Muscle of back (tissue), 11 donors: ENCODE measurements around the gene TRIM59. TPM values are rescaled to one million over a fixed set of nuclear protein-coding genes. Genes with fewer than 3 reads are reported as not detected.
"Not testable (repeated sequence)": the region's sequence is repeated elsewhere in the genome, so short reads cannot be mapped to it uniquely, and the experiment has no call there.

Experiments
- DNase-seq, 3 donors: peaks; one replicate each; pipeline versions ENCODE4 v3.0.0 to v3.0.0-alpha.2; 2013
- polyA plus RNA-seq, 10 donors: library from polyadenylated mRNA; unstranded; fragments of 120-200 nt; gene quantifications; one replicate each; pipeline ENCODE4 v1.2.1, GENCODE V29; 2013; ENCODE audit not compliant: insufficient read length in 10 of 10

Gene TRIM59
- polyA plus RNA-seq, 10 donors, result 6.1 to 14.0 (median 9.2) TPM

DNA sequence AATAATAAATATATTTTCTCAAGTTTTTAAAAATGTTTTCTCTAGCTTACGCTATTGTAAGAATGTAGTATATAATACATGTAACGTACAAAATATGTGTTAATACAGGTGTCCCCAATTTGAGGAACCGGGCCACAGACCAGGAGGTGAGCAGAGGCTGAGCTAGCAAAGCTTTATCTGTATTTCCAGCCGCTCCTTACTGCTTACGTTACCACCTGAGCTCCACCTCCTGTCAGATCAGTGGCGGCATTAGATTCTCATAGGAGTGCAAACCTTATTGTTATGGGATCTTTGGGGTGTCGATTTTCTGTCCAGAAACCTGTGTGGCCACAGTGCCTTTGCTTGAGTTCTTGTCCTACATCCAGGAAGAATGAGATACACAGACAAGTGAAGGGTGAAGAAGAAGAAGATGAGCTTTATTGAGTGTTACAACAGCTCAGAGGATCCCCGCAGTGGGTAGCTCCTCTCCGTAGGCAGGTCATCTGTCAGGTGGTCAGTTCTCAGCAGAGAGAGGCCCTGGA is 9.9 kb upstream of the TRIM59 start:
- DNase-seq, result no peak

DNA sequence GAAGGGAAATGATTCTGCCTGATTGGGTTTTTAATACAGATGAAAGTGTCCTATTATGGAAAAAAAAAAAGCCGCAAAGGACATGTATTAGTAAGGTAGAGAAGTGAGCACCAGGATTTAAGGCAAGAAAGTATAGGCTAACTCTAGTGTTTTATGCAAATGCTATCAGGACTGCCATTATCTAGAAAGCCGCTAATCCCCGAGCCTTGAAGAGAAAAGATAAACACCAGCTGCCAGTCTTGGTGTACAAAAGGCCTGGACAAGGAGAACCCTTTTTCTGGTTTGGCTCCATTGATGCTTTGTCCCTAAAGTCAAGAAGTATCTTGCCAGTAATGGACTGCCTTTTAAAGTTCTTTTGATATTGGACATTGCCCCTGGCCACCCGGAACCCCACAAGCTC is 8.6 kb upstream of the TRIM59 start:
- no peak for DNase-seq

DNA sequence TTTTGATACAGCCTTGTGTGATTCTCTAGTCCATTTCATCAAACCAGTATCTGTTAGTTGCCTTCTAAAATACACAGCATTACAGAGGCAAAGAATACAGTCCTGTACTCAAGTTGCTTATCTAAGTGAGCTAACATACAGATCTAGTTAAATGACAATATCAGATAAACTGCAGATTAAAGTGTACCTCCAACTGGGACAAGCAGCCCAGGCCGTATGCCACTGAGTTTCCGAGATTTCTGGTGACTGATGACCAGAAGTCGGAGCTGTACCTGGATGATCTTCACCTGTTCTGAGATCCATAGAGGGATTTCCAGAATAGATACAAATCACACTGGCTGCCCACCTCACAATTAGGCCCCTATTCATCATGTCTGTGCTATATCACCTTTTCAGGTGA is 6.3 kb upstream of the TRIM59 start:
- DNase-seq, result no peak

DNA sequence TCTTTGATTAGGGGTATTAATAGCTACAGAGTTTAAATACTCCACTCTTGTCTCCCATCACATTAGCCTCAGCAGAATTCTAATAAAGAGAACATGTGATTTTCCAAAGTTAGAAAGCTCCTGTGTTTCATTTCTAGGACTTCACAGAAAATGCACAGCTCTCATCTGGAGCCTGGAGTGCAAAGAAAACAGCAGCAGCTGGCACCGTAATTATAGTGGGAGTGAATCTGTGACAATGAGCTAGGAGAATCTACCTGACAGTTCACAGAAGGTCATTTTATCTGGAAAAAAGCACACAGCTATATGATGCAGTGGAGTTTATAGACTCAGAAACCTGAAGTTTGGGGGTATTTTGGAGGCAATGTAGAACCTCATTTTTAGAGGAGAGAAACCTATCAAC is 5.4 kb upstream of the TRIM59 start:
- no peak for DNase-seq

DNA sequence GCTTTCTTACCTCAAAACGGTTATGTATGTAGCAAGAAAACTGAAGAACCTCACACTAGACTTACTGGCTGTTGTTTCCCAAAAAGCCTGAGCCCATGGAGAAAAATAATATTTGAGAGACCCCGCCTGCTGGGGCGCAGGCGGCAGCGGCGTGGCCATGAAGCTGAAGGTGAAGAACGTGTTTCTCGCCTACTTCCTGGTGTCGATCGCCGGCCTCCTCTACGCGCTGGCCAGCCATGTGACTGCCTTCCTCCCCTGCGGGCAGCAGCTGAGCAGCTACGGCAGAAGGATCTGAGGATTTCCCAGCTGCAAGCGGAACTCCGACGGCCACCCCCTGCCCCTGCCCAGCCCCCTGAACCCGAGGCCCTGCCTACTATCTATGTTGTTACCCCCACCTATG is 2.7 kb upstream of the TRIM59 start:
- not testable (repeated sequence) for DNase-seq

DNA sequence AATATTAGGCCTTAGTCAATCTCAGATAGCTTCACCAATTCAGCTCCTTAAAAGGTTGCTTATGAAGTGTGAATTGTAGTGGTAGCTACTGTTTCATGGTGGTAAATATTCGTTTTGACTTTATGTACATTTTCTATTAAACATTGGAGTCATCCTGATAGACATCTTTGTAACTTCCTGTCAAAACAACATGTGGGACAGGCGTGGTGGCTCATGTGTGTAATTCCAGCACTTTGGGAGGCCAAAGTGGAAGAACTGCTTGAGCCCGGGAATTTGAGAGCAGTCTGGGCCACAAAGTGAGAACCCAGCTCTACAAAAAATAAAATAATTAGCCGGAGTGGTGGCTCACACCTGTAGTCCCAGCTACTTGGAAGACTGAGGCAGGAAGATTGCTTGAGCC is 2.0 kb upstream of the TRIM59 start:
- DNase-seq, result no peak

DNA sequence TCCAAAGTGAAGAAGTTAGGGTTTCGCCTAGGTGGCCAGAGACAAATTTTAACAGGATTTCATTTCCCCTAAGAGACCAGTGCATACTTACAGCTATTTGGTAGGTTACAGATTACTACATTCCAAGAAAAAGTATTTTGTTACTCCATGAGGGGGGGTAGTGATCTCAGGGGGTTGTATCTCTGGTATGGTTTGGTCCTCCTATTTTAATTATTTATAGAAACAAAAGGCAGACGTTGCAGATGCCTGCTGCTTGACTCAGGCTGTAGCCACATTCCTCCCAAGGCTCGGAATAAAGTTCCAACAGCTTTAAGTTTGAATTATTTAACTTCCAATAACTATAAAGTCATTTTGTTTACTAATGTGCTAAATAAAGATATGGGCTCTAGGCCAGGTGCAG is 1.3 kb upstream of the TRIM59 start:
- peak in 2 of 3 donors; percentile 3 to 84 for DNase-seq

DNA sequence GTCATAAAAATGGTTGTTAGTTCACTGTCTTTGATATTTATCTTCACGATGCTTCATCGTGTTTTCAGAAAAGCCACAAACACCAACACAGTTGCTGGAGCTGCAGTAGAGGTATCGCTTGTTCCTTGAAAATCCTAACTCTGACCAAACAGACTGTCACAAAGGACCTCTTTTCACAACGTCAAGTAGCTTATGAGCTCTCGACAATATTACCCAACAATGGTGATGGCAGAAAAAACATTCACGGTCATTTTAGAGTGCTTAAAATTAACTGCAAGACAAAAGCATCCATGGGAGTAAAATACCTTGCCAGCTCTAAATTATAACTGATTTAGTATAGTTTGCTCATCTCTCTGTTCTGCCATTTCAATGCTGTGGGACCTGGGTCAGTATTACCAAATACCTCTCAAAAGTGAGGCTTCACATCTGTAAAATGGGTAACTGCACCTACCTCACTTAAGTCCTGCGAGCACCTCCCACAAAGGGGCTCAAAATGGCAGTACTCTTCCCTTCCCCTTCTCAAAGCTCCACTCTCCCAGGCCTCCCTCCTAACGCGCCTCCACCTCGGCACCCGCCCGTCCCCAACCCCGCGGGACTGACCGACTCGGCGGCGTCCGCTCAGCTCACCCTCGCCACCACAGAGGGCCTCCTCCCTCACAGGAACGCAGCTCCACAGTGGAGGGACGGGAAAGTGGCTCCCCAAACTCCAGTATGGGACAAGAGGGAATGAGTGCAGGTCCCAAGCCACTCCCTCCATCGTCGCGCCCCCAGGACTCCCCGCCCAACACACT is 546 bp downstream of the TRIM59 start:
- peak; percentile 21 to 73 (median 42) for DNase-seq

DNA sequence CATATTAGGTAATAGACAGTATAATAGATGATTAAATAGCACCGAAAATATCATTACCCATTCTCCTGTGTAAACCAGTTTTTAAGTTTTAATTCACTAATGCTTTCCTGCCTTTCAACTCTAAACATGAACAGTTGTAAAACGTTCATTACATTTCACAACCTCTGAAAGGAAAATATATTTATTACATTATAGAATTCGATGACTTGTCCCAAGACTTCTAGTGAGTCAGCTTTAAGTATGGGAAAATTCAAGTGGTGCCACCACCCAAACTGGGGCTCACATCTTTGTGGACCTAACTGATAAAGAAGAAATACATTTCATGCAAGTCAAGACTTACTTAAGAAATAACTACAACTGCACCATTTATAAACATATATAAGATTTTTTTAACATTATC is 2.0 kb downstream of the TRIM59 start:
- peak in 2 of 3 donors; percentile 15 to 37 for DNase-seq

DNA sequence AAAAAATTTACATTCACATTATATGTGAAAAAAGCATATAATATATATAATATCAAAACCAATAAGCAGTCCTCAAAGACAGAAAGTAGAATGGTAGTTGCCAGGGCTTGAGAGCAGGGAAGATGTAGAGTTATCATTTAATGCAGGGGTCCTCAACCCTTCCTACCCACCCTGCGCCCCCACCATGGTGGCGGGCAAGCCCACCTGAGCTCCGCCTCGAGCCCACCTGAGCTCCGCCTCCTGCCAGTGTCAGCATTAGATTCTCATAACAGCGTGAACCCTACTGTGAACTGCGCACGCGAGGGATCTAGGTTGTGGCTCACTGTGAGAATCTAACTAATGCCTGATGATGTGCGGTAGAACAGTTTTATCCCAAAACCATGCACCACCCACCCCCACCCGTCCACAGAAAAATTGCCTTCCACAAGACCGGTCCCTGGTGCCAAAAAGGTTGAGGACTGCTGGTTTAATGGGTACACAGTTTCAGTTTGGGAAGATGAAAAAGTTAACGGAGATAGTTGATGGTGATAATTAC is 3.0 kb downstream of the TRIM59 start:
- DNase-seq, result no peak

DNA sequence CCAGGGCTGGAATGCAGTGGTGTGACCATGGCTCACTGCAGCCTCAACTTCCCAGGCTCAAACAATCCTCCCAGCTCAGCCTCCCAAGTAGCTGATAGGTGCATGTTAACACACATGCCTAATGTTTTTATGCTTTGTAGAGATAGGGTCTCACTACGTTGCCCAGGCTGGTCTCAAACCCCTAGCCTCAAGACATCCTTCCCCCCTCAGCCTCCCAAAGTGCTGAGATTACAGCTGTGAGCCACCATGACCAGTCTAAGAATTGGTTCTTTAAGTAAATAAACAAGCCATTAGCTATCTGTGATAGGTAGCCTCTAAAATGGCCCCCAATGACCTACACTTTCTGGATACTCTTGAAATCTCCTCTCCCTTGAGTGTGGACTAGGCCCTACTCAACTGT is 3.7 kb downstream of the TRIM59 start:
- no peak for DNase-seq

DNA sequence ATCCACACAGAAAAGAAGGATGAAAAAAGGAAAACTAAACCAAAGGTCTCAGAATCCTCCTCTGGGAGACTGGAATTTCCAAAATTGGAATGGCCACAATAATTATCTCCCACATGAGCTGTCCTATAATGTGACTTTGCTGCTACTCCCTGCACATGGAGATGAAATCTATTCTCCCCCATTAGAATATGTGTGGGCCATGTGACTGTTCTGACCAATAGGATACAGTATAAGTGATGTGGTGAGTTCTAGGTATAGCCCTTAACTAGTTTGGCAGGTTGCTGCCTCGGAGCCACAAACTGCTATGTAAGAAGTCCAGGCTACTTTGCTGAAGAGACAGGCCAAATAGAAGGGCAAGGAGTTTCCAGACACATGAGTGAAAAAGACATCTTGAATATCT is 5.2 kb downstream of the TRIM59 start:
- no peak for DNase-seq

DNA sequence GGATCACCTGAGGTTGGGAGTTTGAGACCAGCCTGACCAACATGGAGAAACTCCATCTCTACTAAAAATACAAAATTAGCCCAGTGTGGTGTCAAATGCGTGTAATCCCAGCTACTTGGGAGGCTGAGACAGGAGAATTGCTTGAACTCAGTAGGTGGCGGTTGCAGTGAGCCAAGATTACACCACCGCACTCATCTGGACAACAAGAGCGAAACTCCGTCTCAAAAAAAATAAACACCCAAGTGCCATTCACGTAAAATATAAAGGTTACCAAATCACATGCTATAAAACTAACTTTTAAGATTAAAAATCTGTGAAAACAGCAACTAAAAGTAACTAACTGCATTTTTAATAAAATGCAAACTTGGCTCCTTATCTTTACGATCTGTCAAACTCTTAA is 8.9 kb downstream of the TRIM59 start:
- DNase-seq, result no peak

DNA sequence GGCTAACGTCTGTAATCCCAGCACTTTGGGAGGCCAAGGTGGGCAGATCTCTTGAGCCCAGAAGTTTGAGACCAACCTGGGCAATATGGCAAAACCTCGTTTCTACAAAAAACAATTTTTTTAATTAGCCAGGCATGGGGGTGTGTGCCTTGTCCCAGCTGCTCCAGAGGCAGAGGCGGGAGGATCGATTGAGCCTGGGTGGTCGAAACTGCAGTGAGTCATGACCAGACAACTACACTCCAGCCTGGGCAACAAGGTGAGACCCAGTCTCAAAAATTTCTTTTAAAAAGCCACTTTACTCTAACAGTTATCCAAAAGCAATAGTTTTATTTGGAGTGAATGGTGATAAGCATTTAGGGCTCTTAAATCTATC is 12.5 kb downstream of the TRIM59 start:
- DNase-seq, result no peak

DNA sequence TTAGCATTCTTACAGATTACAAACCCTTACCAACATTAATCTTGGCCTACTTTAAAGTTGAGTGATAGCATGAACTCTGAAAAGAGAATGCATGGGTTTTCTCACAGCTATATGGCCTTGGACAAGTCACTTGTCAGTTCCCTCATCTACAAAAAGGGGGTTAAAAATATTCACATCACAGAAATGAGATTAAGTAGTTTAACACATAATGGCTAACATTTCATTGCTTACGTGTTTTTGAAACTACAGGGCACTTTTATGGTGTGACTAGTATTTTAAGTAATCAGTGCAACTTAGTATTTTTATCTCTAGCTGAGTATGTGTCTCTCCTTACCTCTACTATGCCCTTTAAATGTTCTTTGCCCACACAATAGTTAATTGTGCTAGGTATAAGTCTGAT is 13.8 kb downstream of the TRIM59 start:
- DNase-seq, result no peak

DNA sequence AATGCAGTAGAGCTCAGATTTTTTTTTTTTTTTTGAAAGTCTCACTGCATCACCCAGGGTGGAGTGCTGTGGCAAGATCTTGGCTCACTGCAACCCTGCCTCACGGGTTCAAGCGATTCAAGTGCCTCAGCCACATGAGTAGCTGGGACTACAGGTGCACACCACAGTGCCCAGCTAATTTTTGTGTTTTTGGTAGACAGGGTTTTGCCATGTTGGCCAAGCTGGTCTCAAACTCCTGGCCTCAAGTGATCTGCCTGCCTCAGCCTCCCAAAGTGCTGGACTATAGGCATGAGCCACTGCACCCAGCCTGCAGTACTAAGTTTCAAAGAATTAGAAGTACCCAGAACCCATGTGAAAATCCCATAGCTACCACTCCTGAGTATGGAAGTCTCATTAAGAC is 14.5 kb downstream of the TRIM59 start:
- DNase-seq, result no peak

DNA sequence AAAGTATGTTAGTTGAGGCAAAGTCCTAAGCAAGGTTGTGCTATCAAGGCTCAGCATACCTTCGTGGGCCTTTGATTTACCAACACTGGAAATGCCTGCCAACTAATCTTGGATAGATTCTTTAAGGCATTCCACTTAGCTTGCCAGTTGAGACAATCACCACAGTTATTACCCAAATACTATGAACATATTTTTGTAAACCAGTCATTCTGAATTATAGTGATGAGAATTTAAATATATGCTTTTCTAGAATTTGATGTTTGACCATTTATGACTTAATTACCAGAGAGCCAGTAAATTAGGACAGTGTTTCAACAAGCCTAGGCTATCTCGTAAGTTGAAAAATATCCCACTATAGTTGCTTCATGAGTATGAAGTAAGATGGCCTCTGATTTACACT is 15.5 kb downstream of the TRIM59 start:
- no peak for DNase-seq

DNA sequence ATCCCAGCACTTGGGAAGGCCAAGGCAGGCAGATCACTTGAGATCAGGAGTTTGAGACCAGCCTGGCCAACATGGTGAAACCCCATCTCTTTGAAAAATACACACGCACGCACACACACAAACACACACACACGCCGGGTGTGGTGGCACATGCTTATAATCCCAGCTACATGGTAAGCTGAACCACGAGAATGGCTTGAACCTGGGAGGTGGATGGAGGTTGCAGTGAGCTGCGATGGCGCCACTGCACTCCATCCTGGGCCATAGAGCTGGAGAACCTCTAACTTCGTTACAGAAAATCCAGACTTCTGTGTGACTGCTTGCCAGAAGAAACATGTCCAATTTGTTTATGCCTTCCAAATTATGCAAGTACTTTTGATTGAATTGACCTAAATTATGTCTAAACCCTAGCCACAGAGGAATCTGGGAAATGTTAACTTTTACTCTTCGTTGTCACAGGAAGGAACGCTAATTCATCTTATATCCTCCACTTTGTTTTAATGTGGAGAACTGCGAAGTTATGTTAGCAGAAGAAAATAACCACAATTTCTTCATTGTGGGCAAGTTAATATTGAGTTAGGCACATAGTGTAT is 21.7 kb downstream of the TRIM59 start:
- DNase-seq, result no peak

DNA sequence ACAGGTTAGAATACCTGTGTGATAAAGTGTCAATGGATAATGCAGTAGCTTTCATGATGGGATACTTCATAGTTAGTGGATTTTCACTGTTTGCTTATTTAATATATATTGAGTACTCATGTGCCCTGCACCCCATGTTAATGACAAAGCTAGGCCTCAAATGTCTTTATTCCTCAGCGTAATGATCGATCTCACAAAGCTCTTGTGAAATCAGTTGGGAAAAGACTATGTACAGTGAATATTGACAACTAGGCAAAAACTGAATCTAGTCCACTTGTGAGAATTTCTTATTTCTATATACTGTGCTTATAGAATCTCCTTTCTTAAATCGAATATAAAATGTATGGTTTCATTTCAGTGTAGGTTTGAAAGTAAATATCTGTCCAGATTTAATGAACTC is 32.3 kb downstream of the TRIM59 start:
- DNase-seq, result no peak

DNA sequence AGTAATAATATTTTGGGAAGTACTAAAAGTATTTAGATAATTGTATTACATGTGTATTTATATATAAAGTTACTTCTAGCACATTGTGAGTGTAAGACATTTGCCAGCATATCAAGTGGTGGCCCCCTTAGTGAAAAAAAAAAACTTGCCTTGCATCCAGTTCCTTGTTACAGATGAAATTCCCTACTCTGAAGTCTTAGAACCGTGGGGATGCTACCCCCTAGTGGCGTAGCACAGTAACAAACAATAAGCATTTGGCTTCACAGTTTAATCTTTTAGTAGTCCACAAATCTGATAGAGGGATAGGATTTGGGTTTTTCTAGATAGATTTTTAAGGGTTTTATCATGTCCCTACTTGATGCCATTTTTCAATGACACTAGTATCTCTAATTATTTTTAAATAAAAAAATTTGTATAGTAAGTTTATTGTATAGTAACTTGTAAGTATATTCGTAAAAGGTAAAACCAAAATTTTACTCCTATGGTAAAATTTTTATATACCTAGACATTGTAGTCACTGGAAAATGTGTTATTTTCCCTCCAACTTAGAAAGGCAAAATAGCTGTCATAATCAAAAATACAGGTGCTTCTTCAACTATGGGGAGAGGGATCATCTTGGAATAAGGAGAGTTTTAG is 35.9 kb downstream of the TRIM59 start:
- peak; percentile 71 to 80 (median 77) for DNase-seq

DNA sequence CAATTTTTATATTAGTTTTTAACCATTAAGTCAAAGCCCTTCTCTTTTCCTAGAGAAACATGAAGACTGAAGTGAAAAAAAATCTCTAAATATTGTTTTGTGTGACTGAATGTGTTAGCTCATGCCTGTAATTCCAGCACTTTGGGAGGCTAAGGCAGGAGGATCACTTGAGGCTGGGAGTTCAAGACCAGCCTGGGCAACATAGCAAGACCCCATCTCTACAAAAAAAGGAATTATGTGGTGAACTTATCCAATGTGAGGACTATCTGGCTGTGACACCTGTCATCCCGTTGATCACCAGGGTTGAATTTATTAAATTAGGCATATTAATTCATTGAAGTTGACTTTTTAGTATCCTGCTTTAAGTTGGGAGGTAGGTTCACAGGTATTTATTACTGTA is 37.1 kb downstream of the TRIM59 start:
- DNase-seq, result no peak

DNA sequence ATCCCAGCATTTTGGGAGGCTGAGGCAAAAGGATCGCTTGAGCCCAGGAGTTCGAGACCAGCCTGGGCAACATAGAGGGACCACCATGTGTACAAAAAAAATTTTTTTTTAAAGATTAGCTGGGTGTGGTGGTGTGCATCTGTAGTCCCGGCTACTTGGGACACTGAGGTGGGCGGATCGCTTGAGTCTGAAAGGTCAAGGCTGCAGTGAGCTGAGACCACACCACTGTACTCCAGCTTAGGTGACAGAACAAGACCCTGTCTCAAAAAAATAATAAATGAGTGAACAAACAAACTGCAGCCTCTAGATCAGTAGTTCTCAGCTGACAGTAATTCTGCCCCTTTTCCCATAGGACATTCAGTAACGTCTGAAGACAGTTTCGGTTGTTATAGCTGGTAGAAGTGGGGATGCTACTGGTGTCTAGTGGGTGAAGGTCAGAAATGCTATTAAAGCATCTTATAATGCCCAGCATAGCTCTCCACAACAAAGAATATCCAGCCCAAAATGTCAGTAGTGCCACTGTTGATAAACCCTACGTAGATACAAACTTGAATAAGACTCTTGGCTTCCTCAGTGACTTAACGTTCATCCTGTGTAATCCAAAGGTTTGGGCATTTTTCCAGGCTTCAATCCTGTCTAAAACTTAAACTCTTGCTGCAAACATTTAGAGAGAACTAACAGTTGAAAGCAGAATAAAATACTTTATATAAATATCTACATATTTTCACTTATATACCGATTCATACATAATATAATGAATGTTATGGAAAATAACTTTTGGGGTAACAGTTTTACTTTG is 39.6 kb downstream of the TRIM59 start:
- peak in 1 of 3 donors; percentile 5 for DNase-seq
